ENCODE measurements around the gene VPS33A. TPM values are rescaled to one million over a fixed set of nuclear protein-coding genes. Genes with fewer than 3 reads are reported as not detected.
"Not testable (repeated sequence)": the region's sequence is repeated elsewhere in the genome, so short reads cannot be mapped to it uniquely, and the experiment has no call there.

VPS33A gene
- total RNA-seq, 1 donor from 2014 or later: 40.7 TPM

DNA sequence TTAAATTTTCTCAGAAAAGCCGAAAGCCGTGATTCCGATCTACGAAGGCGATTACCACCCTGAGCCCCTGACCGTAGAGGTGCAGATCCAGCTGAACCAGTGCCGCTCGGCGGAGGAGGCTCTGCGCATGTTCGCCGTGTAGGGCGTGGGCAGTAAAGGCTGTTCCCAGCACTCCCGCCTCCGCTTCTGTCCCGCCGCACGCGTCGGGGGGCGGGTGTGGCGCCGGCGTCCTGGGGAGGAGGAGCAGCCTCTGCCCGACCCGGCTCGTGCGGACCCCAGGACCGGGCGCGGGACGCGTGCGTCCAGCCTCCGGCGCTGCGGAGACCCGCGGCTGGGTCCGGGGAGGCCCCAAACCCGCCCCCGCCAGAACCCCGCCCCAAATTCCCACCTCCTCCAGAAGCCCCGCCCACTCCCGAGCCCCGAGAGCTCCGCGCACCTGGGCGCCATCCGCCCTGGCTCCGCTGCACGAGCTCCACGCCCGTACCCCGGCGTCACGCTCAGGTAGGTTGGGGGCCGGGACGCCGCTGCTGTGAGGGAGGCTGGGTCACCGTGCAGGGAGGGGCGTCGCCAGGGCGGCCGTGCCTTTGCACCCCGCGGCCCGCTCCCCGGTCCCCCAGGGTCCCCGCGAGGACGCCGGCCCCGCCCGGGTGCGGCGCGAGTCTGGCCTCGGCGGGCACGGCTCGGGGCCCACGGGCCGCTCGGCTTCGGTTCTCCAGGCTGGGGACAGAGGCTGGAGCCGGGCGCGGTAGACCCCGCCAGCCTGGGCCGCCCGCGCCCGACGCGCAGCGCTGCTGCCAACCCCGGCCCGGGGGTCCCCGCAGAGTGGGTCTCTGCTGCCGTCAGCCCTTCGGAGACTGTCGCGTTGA is 62.8 kb downstream of the VPS33A start, which contains the start of gene B3GNT4:
B3GNT4 (plus strand) TSS at position 409 of the 866 bp plus-strand sequence. CDS start 910 bp downstream, outside the sequence.
- H3K36me3 Mint-ChIP-seq (ENCODE audit: low read depth): peaks cover 4% of the 10 kb centered on the region
- no peak for DNase-seq (ENCODE audit: low read depth, low spot score)
- peaks cover 15% of the 10 kb centered on the region for H3K4me1 Mint-ChIP-seq
- H3K4me3 Mint-ChIP-seq: peak within 1 kb of the TSS; percentile 84
- peaks cover 62% of the 10 kb centered on the region for H3K27me3 Mint-ChIP-seq (ENCODE audit: low read depth)
- TF ChIP-seq, protein P1, sequence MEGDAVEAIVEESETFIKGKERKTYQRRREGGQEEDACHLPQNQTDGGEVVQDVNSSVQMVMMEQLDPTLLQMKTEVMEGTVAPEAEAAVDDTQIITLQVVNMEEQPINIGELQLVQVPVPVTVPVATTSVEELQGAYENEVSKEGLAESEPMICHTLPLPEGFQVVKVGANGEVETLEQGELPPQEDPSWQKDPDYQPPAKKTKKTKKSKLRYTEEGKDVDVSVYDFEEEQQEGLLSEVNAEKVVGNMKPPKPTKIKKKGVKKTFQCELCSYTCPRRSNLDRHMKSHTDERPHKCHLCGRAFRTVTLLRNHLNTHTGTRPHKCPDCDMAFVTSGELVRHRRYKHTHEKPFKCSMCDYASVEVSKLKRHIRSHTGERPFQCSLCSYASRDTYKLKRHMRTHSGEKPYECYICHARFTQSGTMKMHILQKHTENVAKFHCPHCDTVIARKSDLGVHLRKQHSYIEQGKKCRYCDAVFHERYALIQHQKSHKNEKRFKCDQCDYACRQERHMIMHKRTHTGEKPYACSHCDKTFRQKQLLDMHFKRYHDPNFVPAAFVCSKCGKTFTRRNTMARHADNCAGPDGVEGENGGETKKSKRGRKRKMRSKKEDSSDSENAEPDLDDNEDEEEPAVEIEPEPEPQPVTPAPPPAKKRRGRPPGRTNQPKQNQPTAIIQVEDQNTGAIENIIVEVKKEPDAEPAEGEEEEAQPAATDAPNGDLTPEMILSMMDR (conservative IDR thresholded peaks at IDR 0.05): no peak
- no peaks in the 10 kb centered on the region for H3K9me3 Mint-ChIP-seq
- H3K27ac Mint-ChIP-seq (ENCODE audit: unreplicated experiment): no peak within 1 kb of the TSS

DNA sequence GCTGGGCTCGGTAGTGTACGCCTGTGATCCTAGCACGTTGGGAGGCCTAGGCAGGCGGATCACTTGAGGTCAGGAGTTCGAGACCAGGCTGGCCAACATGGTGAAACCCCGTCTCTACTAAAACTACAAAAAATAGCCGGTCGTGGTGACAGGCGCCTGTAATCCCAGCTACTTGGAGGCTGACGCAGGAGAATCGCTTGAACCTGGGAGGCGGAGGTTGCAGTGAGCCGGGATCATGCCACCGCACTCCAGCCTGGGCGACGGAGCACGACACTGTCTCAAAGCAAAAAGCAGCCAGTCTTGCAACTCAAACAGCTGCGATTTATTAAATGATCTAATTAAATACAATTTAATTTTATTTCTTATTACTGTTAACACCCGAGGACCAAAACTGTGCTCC is 63.5 kb downstream of the VPS33A start:
- H3K27me3 Mint-ChIP-seq (ENCODE audit: low read depth): peaks cover 63% of the 10 kb centered on the region
- H3K36me3 Mint-ChIP-seq (ENCODE audit: low read depth); H3K9me3 Mint-ChIP-seq; H3K27ac Mint-ChIP-seq (ENCODE audit: unreplicated experiment); DNase-seq (ENCODE audit: low read depth, low spot score): not testable (repeated sequence)
- H3K4me1 Mint-ChIP-seq: peaks cover 15% of the 10 kb centered on the region
- H3K4me3 Mint-ChIP-seq: peak overlapping the region; percentile 81

DNA sequence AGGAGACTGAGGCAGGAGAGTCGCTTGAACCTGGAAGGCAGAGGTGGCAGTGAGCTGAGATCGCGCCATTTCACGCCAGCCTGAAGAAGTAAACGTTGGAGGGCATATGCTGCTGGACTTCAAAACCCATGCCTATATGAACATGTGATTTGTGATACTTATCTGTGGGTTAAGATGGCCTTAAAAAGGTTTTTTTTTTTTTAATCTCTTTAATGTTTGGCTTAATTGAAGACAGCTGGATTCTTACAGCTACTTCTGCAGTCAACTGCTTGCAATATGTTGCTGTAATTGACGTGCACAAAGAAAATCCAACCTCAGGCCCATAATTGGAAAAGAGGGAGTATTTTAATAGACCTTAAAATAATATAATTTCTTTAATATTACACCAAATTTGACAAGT is 64.3 kb downstream of the VPS33A start:
- Mint-ChIP-seq H3K27ac (ENCODE audit: unreplicated experiment) (no peak overlapping the region), H3K4me1 (peaks cover 15% of the 10 kb centered on the region), H3K27me3 (ENCODE audit: low read depth) (peaks cover 64% of the 10 kb centered on the region), H3K9me3 (no peaks in the 10 kb centered on the region), H3K4me3 (no peak overlapping the region), H3K36me3 (ENCODE audit: low read depth) (no peaks in the 10 kb centered on the region)
- TF ChIP-seq, protein P1 (conservative IDR thresholded peaks at IDR 0.05): no peak
- no peak for DNase-seq (ENCODE audit: low read depth, low spot score)

DNA sequence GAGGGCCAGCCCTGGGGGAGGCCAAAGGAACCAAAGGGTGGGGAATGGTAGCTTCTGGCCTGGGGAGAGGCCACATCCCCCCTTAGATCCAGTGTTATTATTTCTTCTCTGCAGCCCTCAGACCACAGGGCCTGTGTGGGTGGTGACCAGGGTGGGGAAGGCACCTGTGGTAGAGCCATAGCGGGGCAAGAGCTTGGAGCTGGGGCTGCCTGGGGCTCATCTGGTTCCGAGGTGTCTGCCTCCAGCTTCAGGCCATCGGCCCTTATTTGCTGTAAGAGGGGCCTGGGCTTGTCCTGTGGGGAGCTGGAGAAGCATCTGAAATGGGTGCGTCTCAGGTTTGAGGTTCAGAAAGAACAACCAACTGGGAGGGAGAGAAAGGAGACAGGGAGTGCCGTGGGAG is 64.9 kb downstream of the VPS33A start:
- Mint-ChIP-seq H3K9me3 (no peaks in the 10 kb centered on the region), H3K27me3 (ENCODE audit: low read depth) (peaks cover 61% of the 10 kb centered on the region), H3K4me1 (peaks cover 15% of the 10 kb centered on the region), H3K36me3 (ENCODE audit: low read depth) (no peaks in the 10 kb centered on the region), H3K4me3 (peak overlapping the region; percentile 34), H3K27ac (ENCODE audit: unreplicated experiment) (peak overlapping the region; percentile 71)
- DNase-seq (ENCODE audit: low read depth, low spot score): no peak
- TF ChIP-seq, protein P1 (conservative IDR thresholded peaks at IDR 0.05): no peak

DNA sequence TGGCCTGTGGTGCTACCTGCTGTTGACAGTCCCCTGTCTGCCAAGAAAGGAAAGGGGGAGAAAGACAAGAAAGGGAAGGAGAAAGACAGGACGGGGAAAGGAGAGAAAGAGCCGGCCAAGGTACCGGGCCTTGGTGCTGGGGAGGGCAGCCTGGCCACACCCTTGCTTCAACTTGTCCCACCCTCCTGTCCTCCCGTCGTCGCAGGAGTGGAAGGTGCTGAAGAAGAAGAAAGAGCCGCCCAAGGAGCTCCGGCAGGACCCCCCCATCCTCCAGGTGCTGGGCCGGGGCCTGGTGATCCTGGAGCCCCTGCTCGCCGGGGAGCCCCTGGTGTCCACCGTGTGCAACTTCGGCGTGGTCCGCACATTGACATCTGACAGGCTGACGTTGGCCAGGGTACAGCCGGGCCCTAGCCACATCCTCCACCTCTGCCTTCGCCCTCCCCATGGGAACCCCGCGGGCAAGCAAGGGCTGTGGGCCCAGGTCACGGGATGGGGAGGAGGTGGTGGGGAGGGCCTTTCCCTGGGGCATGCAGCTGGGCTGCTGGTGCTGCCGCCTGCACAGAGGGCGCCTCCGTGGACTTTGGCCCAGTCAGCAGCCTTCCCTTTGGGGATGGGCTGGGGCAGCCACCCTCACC is 65.6 kb downstream of the VPS33A start:
- H3K4me1 Mint-ChIP-seq: peaks cover 15% of the 10 kb centered on the region
- H3K4me3 Mint-ChIP-seq: no peak overlapping the region

More for the DNA sequence above, 65.6 kb downstream of the VPS33A start:
- Mint-ChIP-seq H3K27me3 (ENCODE audit: low read depth) (peaks cover 56% of the 10 kb centered on the region), H3K27ac (ENCODE audit: unreplicated experiment) (no peak overlapping the region), H3K9me3 (peaks cover 2% of the 10 kb centered on the region), H3K36me3 (ENCODE audit: low read depth) (no peaks in the 10 kb centered on the region)
- TF ChIP-seq, protein P1 (conservative IDR thresholded peaks at IDR 0.05): peak; percentile 22
- no peak for DNase-seq (ENCODE audit: low read depth, low spot score)
